Measurements from ENCODE around the gene ARMC7.

DNA sequence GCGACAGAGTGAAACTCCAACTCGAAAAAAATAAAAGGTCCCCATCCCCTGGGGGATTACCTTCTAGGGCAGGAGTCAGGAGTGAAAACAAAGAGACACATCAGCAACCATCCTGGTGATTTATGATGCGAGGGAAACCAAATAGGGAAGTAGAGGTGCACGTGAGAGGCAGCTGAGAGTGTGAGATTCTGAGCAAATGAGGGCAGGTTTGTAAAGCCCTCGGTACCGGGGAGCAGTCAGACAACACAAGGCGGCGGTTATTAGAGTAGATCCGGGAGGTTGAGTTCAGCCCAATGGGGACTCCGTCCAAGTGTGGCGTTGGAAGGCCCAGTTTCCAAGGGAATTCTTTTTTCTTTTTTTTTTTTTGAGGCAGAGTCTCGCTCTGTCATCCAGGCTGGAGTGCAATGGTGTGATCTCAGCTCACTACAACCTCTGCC, 7.4 kb upstream of the ARMC7 start:
- TF ChIP-seq, protein P1, sequence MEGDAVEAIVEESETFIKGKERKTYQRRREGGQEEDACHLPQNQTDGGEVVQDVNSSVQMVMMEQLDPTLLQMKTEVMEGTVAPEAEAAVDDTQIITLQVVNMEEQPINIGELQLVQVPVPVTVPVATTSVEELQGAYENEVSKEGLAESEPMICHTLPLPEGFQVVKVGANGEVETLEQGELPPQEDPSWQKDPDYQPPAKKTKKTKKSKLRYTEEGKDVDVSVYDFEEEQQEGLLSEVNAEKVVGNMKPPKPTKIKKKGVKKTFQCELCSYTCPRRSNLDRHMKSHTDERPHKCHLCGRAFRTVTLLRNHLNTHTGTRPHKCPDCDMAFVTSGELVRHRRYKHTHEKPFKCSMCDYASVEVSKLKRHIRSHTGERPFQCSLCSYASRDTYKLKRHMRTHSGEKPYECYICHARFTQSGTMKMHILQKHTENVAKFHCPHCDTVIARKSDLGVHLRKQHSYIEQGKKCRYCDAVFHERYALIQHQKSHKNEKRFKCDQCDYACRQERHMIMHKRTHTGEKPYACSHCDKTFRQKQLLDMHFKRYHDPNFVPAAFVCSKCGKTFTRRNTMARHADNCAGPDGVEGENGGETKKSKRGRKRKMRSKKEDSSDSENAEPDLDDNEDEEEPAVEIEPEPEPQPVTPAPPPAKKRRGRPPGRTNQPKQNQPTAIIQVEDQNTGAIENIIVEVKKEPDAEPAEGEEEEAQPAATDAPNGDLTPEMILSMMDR (IDR thresholded peaks at IDR 0.05; ENCODE audit: low read length) = no peak
- TF ChIP-seq EZH2 (optimal IDR thresholded peaks at IDR 0.05; ENCODE audit: low read depth, low read length) = no peak
